NCI-H187 (cell line): Measurements from ENCODE around the gene ZC3H11A.
"Not testable (repeated sequence)": the region's sequence is repeated elsewhere in the genome, so short reads cannot be mapped to it uniquely, and the experiment has no call there.

Experiments used
- DNase-seq, 2 experiments: peaks; one replicate each; lab custom pipeline; 2025; lab: John Stamatoyannopoulos, UW

The ZC3H11A gene

DNA sequence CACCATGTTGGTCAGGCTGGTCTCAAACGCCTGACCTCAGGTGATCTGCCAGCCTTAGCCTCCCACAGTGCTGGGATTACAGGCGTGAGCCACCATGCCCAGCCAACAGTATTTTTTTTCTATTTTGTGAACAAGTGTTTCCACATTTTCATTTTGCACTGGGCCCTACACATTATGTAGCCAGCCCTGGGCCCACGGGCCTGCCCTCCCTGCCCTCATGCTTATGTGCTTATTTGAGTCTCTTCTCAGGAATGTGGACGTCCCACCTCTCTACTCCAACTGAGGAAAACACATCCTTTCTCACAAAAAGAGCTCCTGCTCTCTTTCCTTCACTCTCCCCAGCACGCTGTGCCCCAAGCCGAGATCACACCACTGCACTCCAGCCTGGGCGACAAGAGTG lies 13.5 kb upstream of the ZC3H11A start:
- no peak for DNase-seq

DNA sequence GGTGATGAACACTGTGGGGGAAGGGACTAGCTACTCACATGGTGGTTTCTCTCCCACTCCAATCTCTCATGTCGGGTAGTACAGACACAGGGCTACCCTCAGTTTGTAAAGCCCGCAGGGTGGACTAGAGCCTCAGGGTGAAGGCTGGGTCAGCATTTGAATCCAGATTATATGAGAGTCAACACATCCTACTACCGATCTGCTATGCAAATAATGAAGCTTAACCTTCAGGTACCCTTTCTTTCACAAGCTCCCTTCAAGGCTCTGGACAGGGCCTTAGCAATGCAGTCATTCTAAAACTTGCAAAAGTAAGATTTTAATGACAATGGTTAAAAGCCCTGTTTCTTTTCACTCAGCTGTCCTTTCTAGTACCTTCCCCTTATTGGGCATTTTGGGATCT lies 5.5 kb upstream of the ZC3H11A start:
- DNase-seq: no peak

DNA sequence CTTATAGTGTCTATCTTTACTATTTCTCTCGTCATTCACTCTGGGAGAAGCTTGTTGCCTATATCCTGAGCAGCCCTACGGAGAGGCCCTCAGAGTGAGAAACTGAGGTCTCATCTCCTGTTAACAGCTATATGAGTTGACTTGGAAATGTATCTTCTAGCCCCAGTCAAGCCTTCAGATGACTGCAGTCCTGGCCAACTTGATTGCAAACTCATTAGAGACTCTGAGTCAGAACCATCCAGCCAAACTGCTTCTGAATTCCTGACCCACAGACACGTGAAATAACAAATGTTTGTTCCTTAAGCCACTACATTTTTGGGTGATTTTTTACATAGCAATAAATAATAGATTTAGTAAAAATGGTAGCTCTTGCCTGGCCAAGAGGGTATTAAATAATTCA lies 3.9 kb upstream of the ZC3H11A start:
- no peak for DNase-seq

DNA sequence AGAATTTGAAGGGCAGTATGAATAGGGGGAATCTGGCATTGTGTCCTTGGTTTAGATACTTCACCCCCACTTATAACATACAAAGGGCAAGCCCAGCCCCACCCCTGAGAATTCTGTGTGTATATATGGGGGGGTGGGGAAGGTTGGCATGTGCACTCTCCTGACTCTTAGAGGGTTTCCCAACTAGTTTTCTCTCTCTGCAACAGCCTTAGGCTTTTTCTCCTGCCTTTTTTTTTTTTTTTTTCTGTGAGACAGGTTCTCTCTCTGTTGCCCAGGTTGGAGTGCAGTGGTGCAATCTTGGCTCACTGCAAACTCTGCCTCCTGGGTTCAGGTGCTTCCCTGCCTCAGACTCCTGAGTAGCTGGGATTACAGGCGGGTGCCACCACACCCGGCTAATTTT lies 2.9 kb upstream of the ZC3H11A start:
- DNase-seq: no peak

DNA sequence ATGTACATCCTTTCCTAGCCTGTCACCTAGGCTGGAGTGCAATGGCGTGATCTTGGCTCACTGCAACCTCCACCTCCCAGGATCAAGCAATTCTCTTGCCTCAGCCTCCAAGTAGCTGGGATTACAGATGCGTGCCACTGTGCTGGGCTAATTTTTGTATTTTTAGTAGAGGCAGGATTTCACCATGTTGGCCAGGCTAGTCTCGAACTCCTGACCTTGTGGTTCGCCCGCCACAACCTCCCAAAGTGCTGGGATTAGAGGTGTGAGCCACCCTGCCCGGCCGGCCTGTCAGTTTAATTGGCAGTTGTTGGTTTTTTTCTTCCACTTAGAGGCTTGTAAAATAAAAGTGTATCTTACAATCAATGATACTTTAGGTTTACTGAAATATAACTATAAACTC lies 1.9 kb upstream of the ZC3H11A start:
- DNase-seq: not testable (repeated sequence)

DNA sequence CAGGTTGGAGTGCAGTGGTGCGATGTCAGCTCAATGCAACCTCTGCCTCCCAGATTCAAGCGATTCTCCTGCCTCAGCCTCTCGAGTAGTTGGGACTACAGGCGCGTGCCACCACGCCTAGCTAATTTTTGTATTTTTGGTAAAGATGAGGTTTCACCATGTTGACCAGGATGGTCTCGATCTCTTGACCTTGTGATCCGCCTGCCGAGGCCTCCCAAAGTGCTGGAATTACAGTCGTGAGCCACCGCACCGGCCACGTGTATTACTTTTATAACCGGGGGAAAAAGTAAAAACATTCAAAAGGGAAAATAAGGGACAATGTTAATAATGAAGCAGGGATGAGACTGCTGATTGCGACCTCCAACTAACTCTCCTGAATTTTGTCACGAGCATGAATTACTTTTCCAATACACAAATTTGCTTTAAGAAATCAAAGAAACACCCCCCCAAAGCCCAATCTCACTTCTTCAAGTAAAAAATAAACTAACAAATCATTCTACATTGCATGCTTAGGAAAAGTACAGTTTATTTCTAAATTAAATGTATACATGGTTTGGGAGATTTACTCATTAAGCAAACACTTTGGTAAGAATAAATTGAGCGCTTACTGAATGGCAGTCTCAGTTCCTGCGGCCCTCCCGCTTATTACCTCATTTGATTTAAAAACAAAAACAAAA lies 521 bp upstream of the ZC3H11A start:
- no peak for DNase-seq

DNA sequence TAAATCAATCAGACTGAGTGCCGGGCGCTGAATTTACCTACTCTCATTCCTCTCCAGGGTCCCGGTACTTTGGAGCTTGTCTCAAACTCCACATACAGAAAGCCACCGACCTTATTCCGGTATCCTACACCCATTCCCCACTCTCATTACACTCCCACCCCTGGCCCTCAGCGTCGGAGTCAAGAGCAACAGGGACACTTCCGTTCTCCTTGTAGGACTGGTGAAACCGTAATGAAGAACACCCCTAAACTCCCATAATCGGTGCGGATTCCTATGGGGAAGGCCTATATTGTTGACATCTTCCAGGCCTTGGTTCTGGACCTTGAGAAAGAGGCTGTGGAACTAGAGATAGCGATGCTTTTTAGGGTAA lies 798 bp downstream of the ZC3H11A start:
- DNase-seq: no peak

DNA sequence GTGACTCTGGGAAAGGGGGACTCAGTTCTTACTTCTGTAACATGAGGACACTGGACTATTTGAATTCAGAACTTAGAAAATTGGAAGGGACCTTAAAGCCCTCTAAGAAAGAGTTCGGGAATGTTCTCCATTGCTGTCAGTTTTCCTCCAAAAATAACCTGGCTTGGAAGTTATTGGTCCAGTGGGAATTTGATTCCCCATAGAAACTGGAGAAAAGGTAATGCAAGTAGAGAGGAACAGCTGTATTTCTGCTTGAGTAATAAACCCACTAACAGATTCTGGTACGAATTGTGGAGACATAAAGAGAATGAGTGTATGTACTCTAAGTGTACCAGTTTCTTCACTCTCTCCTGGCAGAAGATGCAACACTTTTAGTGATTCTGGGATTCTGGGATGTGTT lies 1.8 kb downstream of the ZC3H11A start:
- no peak for DNase-seq

DNA sequence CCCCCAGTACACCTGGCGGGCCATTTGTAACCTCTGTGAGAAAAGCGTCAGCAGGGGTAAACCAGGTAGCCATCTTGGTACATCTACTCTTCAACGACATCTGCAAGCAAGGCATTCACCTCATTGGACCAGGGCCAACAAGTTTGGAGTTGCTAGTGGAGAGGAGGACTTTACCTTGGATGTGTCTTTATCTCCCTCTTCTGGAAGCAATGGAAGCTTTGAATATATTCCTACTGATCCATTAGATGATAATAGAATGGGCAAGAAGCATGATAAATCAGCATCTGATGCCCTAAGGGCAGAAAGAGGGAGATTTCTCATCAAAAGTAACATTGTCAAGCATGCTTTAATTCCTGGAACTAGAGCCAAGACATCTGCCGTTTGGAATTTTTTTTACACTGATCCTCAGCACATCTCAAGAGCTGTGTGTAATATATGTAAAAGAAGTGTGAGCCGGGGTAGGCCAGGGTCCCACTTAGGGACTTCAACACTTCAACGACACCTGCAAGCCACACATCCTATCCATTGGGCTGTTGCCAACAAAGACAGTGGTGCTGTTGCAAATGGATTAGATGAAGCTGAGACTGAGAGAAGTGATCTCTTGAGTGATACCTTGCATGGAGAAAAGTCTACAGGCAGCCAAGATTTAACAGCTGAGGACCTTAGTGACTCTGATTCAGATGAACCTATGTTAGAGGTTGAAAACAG lies 2.7 kb downstream of the ZC3H11A start:
- DNase-seq: no peak

DNA sequence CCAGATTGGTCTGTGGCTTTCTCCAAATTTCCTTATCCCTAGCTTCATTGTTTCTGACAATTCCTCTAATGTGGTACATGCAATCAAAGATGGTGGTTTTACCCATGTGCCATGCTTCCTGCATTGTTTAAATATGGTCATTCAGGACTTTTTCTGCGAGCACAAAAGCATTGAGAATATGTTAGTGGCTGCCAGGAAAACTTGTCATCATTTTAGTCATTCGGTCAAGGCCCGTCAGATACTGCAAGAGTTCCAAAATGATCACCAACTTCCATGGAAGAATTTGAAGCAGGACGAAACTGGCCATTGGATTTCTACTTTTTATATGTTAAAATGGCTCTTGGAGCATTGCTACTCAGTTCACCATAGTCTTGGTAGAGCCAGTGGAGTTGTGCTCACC lies 3.7 kb downstream of the ZC3H11A start:
- DNase-seq: no peak

DNA sequence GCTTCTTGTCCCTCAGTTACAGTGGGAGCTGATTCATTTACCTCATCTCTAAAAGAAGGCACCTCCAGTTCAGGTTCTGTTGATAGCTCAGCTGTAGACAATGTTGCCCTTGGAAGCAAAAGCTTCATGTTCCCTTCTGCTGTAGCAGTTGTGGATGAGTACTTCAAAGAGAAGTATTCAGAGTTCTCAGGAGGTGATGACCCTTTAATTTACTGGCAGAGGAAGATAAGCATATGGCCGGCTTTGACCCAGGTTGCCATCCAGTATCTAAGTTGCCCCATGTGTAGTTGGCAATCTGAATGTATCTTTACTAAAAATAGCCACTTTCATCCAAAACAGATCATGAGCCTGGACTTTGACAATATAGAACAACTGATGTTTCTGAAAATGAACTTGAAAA lies 4.5 kb downstream of the ZC3H11A start:
- no peak for DNase-seq

DNA sequence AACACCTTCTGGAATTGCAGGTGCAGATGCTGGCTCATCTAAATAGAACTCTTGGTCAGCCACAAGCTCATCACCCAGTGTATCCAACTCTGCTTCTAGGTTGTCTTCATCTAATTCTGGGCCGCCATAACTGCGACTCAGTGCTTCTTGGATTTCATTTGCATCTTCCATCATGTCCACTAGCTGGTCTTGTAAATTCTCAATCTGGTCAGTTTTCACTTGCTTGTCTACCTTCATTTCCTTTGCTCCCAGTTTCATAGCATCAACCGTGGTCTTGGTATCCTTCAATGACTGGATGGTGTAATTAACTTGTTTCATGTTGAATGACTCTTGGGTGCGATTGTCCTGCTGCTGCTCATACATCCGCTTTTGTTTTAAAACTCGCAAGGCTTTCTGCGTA lies 10.3 kb downstream of the ZC3H11A start:
- no peak for DNase-seq

DNA sequence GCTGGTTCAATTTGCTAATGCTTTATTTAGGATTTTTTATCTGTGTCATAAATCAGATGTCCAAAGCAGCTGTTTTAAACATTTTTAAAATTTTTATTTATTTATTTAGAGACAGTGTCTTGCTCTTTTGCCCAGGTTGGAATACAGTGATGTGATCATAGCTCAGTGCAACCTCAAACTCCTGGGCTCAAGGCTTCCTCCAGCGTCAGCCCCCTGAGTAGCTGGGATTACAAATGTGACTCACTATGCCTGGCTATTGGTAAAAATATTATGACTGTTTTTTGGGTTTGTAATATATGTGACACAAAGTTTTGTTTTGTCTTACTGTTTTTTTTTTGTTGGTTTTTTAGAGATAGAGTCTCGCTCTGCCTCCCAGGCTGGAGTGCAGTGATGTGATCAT lies 11.8 kb downstream of the ZC3H11A start:
- no peak for DNase-seq

DNA sequence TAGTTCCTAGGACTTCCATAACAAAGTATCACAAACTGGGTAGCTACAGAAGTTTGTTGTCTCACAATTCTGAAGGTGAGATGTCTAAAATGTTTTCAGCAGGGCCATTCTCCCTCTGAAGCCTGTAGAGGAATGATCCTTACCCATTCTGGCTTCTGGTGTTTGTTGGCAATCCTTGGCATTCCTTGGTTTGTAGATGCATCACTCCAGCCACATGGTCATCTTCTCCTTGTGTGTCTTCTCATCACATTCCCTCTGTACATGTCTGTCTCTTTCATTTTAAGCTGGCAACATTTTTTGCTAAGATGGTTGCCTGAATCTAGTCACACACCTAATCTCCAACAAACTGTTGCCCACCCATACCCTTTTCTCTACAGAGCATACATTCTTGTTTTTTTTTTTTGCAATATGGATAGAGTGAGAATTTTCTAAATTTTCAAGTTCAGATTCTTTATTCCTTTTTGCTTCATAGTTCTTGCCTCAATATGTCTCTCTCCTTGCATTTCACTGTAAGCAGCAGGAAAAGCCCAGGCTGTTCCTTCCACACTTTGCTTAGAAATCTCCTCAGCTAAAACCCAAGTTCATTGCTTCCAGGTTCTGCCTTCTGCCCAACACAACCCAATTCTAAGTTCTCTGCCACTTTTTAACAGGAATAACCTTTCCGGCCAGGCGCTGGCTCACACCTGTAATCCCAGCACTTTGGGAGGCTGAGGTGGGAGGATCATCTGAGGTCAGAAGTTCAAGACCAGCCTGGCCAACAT lies 18.3 kb downstream of the ZC3H11A start:
- DNase-seq: no peak

DNA sequence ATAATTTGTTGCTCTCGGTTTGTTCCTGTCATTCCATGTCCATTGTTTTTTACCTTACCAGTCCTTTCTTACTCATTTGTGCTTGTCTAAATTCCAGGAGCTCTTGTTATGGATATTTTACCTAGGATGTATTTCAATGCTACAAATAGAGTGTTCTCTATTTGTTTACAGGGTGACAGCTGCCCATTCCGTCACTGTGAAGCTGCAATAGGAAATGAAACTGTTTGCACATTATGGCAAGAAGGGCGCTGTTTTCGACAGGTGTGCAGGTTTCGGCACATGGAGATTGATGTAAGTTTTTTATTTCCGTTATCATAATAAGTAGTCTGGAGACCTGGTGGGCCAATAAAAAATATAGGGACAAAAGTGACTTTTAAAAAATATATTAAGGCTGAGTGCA lies 23.0 kb downstream of the ZC3H11A start:
- no peak for DNase-seq

DNA sequence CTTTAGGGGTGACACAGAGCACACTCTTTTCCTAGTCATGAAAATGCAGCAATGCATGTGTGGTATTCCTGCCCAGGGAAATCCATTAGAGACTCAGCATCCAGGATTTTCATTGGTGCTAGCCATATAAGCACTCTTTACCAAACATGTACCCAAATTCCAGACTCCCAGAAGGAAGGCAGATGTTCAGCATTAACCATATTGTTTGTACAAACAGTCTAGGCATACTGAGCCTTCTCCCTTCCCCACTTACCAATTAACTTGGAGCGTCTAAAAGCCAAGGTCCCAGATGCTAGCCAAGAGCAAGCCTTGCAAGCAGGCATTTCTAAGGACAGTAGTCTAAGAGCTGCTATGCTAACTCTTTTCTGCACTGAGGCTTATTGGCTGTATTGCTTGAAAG lies 27.9 kb downstream of the ZC3H11A start:
- DNase-seq: no peak

DNA sequence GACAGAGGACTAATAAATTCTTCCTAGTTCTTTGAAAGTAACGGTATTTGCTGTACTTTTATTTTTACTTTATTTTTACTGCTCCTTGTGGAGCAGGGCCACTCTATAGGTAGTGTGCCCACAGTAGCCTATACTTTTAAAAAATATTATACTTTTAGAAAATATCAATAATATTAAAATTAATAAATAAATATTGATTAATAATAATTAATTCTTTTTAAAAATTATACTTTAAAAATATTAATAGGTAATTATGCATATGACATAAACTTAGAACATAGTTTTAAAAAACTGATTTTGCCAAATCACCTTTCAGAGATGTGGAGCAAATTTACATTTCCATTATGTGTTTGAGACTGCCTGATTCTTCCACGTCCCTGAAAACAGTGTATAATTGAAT lies 30.8 kb downstream of the ZC3H11A start:
- no peak for DNase-seq

DNA sequence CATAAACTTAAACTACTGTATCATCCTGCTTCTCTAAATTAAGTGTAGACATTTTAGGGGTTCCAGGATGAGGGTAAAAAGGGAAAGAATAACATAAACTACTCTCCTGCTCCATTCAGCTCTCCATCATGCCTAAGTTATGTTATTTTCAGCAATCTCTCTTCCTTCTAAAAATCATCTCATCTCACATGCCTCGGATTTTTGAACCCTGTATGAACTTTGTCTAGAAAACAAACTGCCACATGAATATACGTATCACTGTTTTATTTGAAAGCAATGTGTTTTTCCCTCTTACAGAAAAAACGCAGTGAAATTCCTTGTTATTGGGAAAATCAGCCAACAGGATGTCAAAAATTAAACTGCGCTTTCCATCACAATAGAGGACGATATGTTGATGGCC lies 32.6 kb downstream of the ZC3H11A start:
- no peak for DNase-seq

DNA sequence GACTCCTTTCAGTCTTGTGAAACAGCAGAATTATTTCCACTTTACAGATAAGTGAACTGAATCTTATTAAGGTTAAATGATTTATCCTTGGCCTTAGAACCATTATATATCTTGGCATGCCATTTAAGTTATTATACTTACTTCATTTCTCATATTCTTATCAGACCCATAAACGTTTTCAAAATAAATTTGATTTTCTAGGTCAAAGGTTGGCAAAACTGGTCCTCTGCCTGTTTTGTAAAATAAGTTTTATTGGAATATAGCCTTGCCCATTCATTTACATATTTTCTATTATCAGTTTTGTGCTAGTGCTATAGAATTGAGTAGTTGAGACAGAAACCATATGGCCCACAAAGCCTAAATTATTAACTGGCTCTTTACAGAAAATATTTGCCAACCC lies 33.1 kb downstream of the ZC3H11A start:
- DNase-seq: no peak

DNA sequence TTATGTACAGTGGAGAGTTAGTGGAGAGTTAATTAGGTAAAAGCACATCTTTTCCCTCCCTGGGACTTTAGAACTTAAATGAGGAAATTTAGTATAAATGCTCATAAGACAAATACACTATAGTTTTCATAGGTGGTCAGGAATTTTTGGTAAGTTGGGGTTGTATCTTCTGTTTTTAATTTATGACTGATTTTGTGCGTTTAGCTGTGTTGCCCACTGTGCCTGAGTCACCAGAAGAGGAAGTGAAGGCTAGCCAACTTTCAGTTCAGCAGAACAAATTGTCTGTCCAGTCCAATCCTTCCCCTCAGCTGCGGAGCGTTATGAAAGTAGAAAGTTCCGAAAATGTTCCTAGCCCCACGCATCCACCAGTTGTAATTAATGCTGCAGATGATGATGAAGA lies 33.8 kb downstream of the ZC3H11A start:
- not testable (repeated sequence) for DNase-seq

DNA sequence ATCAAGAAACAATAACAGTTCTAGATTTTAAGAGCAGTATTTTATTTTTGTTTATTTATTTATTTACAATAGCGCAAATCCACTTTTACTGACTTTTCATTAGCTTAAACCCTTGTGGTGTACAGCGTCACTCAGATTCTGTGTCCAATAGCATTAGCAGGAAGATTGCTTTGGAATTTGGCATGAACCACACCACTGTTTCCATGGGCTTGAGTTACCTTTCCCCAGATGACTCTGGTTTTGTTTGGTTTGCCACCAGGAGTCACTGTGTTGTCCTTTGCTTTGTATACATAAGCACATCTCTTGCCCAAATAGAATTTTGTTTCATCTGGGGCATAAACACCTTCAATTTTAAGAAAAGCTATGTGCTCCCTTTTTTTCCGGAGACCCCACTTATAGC lies 40.1 kb downstream of the ZC3H11A start:
- DNase-seq: no peak

DNA sequence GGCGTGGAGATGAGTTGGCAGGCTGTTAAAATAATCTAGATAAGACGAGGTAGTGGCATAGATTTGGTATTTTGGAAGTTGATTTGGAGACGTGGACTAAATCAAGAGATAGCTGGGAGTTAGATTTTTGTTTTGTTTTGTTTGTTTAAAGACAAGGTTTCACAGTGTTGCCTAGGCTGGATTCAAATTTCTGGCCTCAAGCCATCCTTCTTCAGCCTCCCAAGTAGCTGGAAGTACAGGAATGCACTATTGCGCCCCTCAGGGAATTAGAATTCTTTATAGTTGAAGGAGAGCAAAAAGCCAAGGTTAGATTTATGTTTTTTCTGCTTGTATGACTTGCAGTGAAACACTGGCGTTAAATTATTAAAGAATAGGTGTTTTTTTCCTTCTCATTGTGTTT lies 43.7 kb downstream of the ZC3H11A start:
- DNase-seq: no peak

DNA sequence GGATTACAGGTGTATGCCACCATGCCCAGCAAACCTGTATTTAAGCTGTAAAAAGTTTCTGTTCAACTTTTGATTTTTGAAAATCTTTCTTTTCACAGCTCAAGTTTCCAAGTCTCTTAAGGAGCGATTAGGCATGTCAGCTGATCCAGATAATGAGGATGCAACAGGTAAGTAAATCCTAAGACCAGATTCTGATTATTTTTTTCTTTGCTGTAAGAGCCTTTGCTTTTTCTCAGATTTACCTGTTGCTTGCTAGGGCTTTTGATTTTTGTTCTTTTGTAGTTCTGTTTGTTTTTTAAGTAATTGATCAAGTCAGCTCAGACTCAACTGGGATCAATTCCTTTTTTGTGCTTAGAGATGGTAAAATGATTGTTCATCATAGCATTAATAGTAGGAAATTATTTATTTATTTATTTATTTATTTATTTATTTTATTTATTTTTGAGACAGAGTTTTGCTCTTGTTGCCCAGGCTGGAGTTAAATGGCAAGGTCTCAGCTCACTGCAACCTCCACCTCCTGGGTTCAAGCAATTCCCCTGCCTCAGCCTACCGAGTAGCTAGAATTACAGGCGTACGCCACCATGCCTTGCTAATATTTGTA lies 44.9 kb downstream of the ZC3H11A start:
- no peak for DNase-seq
